Bronchial epithelial cell (primary cell): ENCODE measurements around the gene CDH1. TPM values are rescaled to one million over a fixed set of nuclear protein-coding genes. Genes with fewer than 3 reads are reported as not detected.

Source experiments
- DNase-seq: peaks from one replicate; pipeline ENCODE4 v3.0.0-alpha.2; 2010; ENCODE audit warnings: low read depth
- FAIRE-seq: peaks from 2 replicates; lab custom pipeline; 2011; peaks lifted over from hg19 to GRCh38; lab: Jason Lieb, UNC
- H3K27me3 ChIP-seq: 2 replicates; pipeline ENCODE4 v1.5.1; 2011; ENCODE audit warnings: low read length; ENCODE audit not compliant: control insufficient read depth, insufficient read depth
- H3K36me3 ChIP-seq: 2 replicates; pipeline ENCODE4 v1.5.1; 2011; ENCODE audit warnings: low read length; ENCODE audit not compliant: control insufficient read depth, insufficient read depth
- H3K4me3 ChIP-seq: 2 replicates; pipeline ENCODE4 v1.5.1; 2011; ENCODE audit warnings: mild to moderate bottlenecking, low read depth, low read length, control low read depth
- CTCF ChIP-seq: IDR thresholded peaks from 2 replicates; pipeline ENCODE4 v1.5.1; 2011; ENCODE audit warnings: mild to moderate bottlenecking, moderate library complexity, low read length, control low read depth, inconsistent platforms; ENCODE audit not compliant: insufficient read depth, severe bottlenecking
- total RNA-seq: library from RNA; depleted of rRNA; stranded (reverse); fragments of >200 nt; gene quantifications from 2 replicates; pipeline ENCODE4 v1.2.1, GENCODE V29; 2014

CDH1 gene
- total RNA-seq, 1 donor from 2014 or later: 250 TPM

- FAIRE-seq (no peak), DNase-seq (no peak)
- H3K36me3 ChIP-seq: peaks cover 28% of the 10 kb centered on the region
- no peak overlapping the region for H3K4me3 ChIP-seq
- no peaks in the 10 kb centered on the region for H3K27me3 ChIP-seq
- TF ChIP-seq CTCF: no peak
Measured at GRCh38 chr16:68781784-68782183, 44.7 kb downstream of the CDH1 start.

- peaks cover 29% of the 10 kb centered on the region for H3K36me3 ChIP-seq
- no peak overlapping the region for H3K4me3 ChIP-seq
- no peaks in the 10 kb centered on the region for H3K27me3 ChIP-seq
- FAIRE-seq (no peak), DNase-seq (no peak)
- TF ChIP-seq CTCF: no peak
Measured at GRCh38 chr16:68782198-68783174, 45.4 kb downstream of the CDH1 start.

- H3K4me3 ChIP-seq: no peak overlapping the region
- TF ChIP-seq CTCF: no peak
- no peaks in the 10 kb centered on the region for H3K27me3 ChIP-seq
- H3K36me3 ChIP-seq: peaks cover 27% of the 10 kb centered on the region
- FAIRE-seq (no peak), DNase-seq (no peak)
Measured at GRCh38 chr16:68784226-68784625, 47.1 kb downstream of the CDH1 start.

GRCh38 chr16:68784721-68785120 is 47.6 kb downstream of the CDH1 start:
- TF ChIP-seq CTCF: no peak
- H3K27me3 ChIP-seq: no peaks in the 10 kb centered on the region
- DNase-seq (no peak), FAIRE-seq (no peak)
- H3K4me3 ChIP-seq: no peak overlapping the region
- peaks cover 26% of the 10 kb centered on the region for H3K36me3 ChIP-seq

- Histone ChIP-seq H3K4me3 (no peak overlapping the region), H3K27me3 (no peaks in the 10 kb centered on the region), H3K36me3 (peaks cover 19% of the 10 kb centered on the region)
- DNase-seq: no peak
- FAIRE-seq: no peak
- no peak for TF ChIP-seq CTCF
Measured at GRCh38 chr16:68785715-68786114, 48.6 kb downstream of the CDH1 start.
